Measurements from ENCODE around the gene NRXN2.
"Not testable (repeated sequence)": the region's sequence is repeated elsewhere in the genome, so short reads cannot be mapped to it uniquely, and the experiment has no call there.

The NRXN2 gene

GRCh38 chr11:64570341-64570740 lies 152.7 kb downstream of the NRXN2 start:
- in situ Hi-C loops (cut with HindIII; ENCODE audit: low sequenced_read_pairs), result no loop called here

GRCh38 chr11:64569300-64569970 lies 153.6 kb downstream of the NRXN2 start:
- in situ Hi-C loops (cut with HindIII; ENCODE audit: low sequenced_read_pairs), result no loop called here

- in situ Hi-C loops (cut with HindIII; ENCODE audit: low sequenced_read_pairs), result no loop called here
Observed at GRCh38 chr11:64568584-64569140, 154.3 kb downstream of the NRXN2 start.

GRCh38 chr11:64568041-64568571 lies 154.9 kb downstream of the NRXN2 start:
- in situ Hi-C loops (cut with HindIII; ENCODE audit: low sequenced_read_pairs), result no loop called here

GRCh38 chr11:64566915-64567891 lies 155.8 kb downstream of the NRXN2 start:
- in situ Hi-C loops (cut with HindIII; ENCODE audit: low sequenced_read_pairs), result no loop called here

- in situ Hi-C loops (cut with HindIII; ENCODE audit: low sequenced_read_pairs), result no loop called here
Observed at GRCh38 chr11:64566042-64566914, 156.7 kb downstream of the NRXN2 start.

GRCh38 chr11:64564947-64565889 lies 157.8 kb downstream of the NRXN2 start:
- in situ Hi-C loops (cut with HindIII; ENCODE audit: low sequenced_read_pairs), result no loop called here

GRCh38 chr11:64564419-64564818 lies 158.6 kb downstream of the NRXN2 start:
- in situ Hi-C loops (cut with HindIII; ENCODE audit: low sequenced_read_pairs), result no loop called here

- in situ Hi-C loops (cut with HindIII; ENCODE audit: low sequenced_read_pairs), result no loop called here
Observed at GRCh38 chr11:64563966-64564365, 159.0 kb downstream of the NRXN2 start.

GRCh38 chr11:64562723-64563351 lies 160.2 kb downstream of the NRXN2 start:
- in situ Hi-C loops (cut with HindIII; ENCODE audit: low sequenced_read_pairs), result no loop called here

GRCh38 chr11:64561984-64562722 lies 160.8 kb downstream of the NRXN2 start:
- in situ Hi-C loops (cut with HindIII; ENCODE audit: low sequenced_read_pairs), result no loop called here

GRCh38 chr11:64561429-64561828 lies 161.6 kb downstream of the NRXN2 start:
- in situ Hi-C loops (cut with HindIII; ENCODE audit: low sequenced_read_pairs), result not testable (repeated sequence)

- in situ Hi-C loops (cut with HindIII; ENCODE audit: low sequenced_read_pairs), result no loop called here
Observed at GRCh38 chr11:64560941-64561340, 162.1 kb downstream of the NRXN2 start.

GRCh38 chr11:64560139-64560771 lies 162.7 kb downstream of the NRXN2 start:
- in situ Hi-C loops (cut with HindIII; ENCODE audit: low sequenced_read_pairs), result no loop called here

GRCh38 chr11:64559351-64560138 lies 163.5 kb downstream of the NRXN2 start:
- in situ Hi-C loops (cut with HindIII; ENCODE audit: low sequenced_read_pairs), result no loop called here

GRCh38 chr11:64558869-64559268 lies 164.1 kb downstream of the NRXN2 start:
- in situ Hi-C loops (cut with HindIII; ENCODE audit: low sequenced_read_pairs), result no loop called here

Measured in endothelial cell of hepatic sinusoid (primary cell).